Measurements from ENCODE around the gene C1QTNF8.

GRCh38 chr16:1082266-1082951 lies 13.6 kb downstream of the C1QTNF8 start:
- TF ChIP-seq BCL3 (CRISPR knock-in tag; IDR thresholded peaks at IDR 0.05) (peak; percentile 95), BCL6 (CRISPR knock-in tag; IDR thresholded peaks at IDR 0.05) (peak; percentile 72), CTCF (CRISPR knock-in tag; IDR thresholded peaks at IDR 0.05) (0 out of 2 replicates have a peak, but pooled peaks have one; percentile 14), NFE2L1 (CRISPR knock-in tag; IDR thresholded peaks at IDR 0.05; ENCODE audit: borderline replicate concordance) (0 out of 2 replicates have a peak, but pooled peaks have one; percentile 28), ZNF850 (CRISPR knock-in tag; conservative IDR thresholded peaks at IDR 0.05) (no peak), HDAC2 (CRISPR knock-in tag; IDR thresholded peaks at IDR 0.05) (peak; percentile 88; the same call in 1 of the 2 replicates), CBX1 (IDR thresholded peaks at IDR 0.05; ENCODE audit: low read depth) (peak; percentile 76), HMGXB4 (CRISPR knock-in tag; IDR thresholded peaks at IDR 0.05; ENCODE audit: borderline replicate concordance in 1 of 2, low read depth in 1 of 2) (peak; percentile 53 to 85; a peak in 2 of 4 replicates), THAP8 (CRISPR knock-in tag; IDR thresholded peaks at IDR 0.05; ENCODE audit: borderline replicate concordance) (no peak)
